Body of pancreas (tissue), 4 donors: ENCODE results near the gene PPP6C.

ENCODE experiments used
- POLR2A ChIP-seq, 3 donors: fragments of 450-650 bp; IDR thresholded peaks; one replicate each; pipeline ENCODE4 v1.6.1; 2016; ENCODE audit warnings: antibody characterized with exemption in 3 of 3, mild to moderate bottlenecking in 2 of 3
- TF ChIP-seq, protein P1 (sequence below), 7 experiments: fragments of 450-650 bp in 4 of 7; fragments of 200-600 bp in 3 of 7; sonication (generic) in 3 of 7; IDR thresholded peaks; one replicate each; pipeline ENCODE4 v1.5.1; 2016 to 2019; ENCODE audit warnings: antibody characterized with exemption in 7 of 7

GRCh38 chr9:125141251-125141650, 48.4 kb downstream of the PPP6C start:
- TF ChIP-seq, protein P1, sequence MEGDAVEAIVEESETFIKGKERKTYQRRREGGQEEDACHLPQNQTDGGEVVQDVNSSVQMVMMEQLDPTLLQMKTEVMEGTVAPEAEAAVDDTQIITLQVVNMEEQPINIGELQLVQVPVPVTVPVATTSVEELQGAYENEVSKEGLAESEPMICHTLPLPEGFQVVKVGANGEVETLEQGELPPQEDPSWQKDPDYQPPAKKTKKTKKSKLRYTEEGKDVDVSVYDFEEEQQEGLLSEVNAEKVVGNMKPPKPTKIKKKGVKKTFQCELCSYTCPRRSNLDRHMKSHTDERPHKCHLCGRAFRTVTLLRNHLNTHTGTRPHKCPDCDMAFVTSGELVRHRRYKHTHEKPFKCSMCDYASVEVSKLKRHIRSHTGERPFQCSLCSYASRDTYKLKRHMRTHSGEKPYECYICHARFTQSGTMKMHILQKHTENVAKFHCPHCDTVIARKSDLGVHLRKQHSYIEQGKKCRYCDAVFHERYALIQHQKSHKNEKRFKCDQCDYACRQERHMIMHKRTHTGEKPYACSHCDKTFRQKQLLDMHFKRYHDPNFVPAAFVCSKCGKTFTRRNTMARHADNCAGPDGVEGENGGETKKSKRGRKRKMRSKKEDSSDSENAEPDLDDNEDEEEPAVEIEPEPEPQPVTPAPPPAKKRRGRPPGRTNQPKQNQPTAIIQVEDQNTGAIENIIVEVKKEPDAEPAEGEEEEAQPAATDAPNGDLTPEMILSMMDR (IDR thresholded peaks at IDR 0.05) = no peak
- no peak for TF ChIP-seq POLR2A (IDR thresholded peaks at IDR 0.05)
